A673 (cell line): ENCODE measurements around the gene SAP130. TPM values are rescaled to one million over a fixed set of nuclear protein-coding genes. Genes with fewer than 3 reads are reported as not detected.

Source experiments
- BruUV-seq: library from RNA; stranded (reverse); fragments of 400-500 nt; replicated peaks from 2 replicates; lab custom pipeline; 2021; lab: Mats Ljungman, UMichigan
- CTCF ChIA-PET: fragments of 300-600 bp; sonication (Branson Sonifier 250); formaldehyde crosslinking; loops from one replicate; lab custom pipeline; 2022; ENCODE audit warnings: antibody characterized with exemption; lab: Charles Lee
- POLR2A ChIA-PET: fragments of 300-600 bp; sonication (Branson Sonifier 250); formaldehyde crosslinking; loops from one replicate; lab custom pipeline; 2022; ENCODE audit warnings: antibody characterized with exemption; ENCODE audit not compliant: low non-redundant PET; lab: Charles Lee
- DNase-seq: peaks from one replicate; pipeline ENCODE4 v3.0.0-alpha.2; 2015; ENCODE audit warnings: low spot score
- H3K27ac ChIP-seq: fragments of 200-600 bp; sonication (generic); 2 replicates; pipeline ENCODE4 v1.5.1; 2016; ENCODE audit warnings: mixed run types, low read depth, mild to moderate bottlenecking, mixed read lengths, antibody characterized with exemption, low read length; ENCODE audit not compliant: poor library complexity, severe bottlenecking
- H3K27me3 ChIP-seq: fragments of 200-600 bp; sonication (generic); replicated peaks from 2 replicates; pipeline ENCODE4 v1.6.1; 2017; ENCODE audit warnings: mixed run types, low read depth, mild to moderate bottlenecking, mixed read lengths, antibody characterized with exemption, low read length; ENCODE audit not compliant: insufficient read depth, poor library complexity
- H3K36me3 ChIP-seq: fragments of 200-600 bp; sonication (generic); 2 replicates; pipeline ENCODE4 v1.6.1; 2016; ENCODE audit warnings: mixed run types, mild to moderate bottlenecking, mixed read lengths, antibody characterized with exemption, low read length; ENCODE audit not compliant: insufficient read depth, poor library complexity, severe bottlenecking
- H3K4me1 ChIP-seq: fragments of 200-600 bp; sonication (generic); 2 replicates; pipeline ENCODE4 v1.6.1; 2017; ENCODE audit warnings: mixed run types, mild to moderate bottlenecking, mixed read lengths, antibody characterized with exemption, low read length; ENCODE audit not compliant: insufficient read depth, poor library complexity, severe bottlenecking
- H3K4me3 ChIP-seq: fragments of 200-600 bp; sonication (generic); 2 replicates; pipeline ENCODE4 v1.5.1; 2016; ENCODE audit warnings: low read depth, mixed run types, mild to moderate bottlenecking, mixed read lengths, low read length; ENCODE audit not compliant: poor library complexity, severe bottlenecking
- H3K9me3 ChIP-seq: fragments of 200-600 bp; sonication (generic); 2 replicates; pipeline ENCODE4 v1.6.1; 2016; ENCODE audit warnings: mixed run types, low read depth, mild to moderate bottlenecking, mixed read lengths, antibody characterized with exemption, low read length; ENCODE audit not compliant: poor library complexity, severe bottlenecking
- EZH2 ChIP-seq: fragments of 200-600 bp; sonication (generic); IDR thresholded peaks from 2 replicates; pipeline ENCODE4 v1.6.1; 2017; ENCODE audit warnings: borderline replicate concordance, low read depth, mild to moderate bottlenecking, mixed read lengths, antibody characterized with exemption, low read length; ENCODE audit not compliant: poor library complexity, severe bottlenecking
- intact Hi-C: fragments of 100-400 bp; cut with micrococcal nuclease; formaldehyde crosslinking; loops from one replicate; pipeline ENCODE4 v1.10.0; 2022; ENCODE audit not compliant: unreplicated experiment
- total RNA-seq: library from RNA; stranded (reverse); gene quantifications from 2 replicates; pipeline ENCODE4 v1.2.3, GENCODE V29; 2021
- TF ChIP-seq, protein P1 (sequence below): fragments of 300-800, 200-600 bp; sonication (generic); conservative IDR thresholded peaks from 2 replicates; pipeline ENCODE4 v1.5.1; 2017; ENCODE audit warnings: low read depth, mild to moderate bottlenecking, antibody characterized with exemption, low read length, moderate library complexity, mixed read lengths

The SAP130 gene
- total RNA-seq, 1 experiment from 2014 or later: 40.4 TPM

DNA sequence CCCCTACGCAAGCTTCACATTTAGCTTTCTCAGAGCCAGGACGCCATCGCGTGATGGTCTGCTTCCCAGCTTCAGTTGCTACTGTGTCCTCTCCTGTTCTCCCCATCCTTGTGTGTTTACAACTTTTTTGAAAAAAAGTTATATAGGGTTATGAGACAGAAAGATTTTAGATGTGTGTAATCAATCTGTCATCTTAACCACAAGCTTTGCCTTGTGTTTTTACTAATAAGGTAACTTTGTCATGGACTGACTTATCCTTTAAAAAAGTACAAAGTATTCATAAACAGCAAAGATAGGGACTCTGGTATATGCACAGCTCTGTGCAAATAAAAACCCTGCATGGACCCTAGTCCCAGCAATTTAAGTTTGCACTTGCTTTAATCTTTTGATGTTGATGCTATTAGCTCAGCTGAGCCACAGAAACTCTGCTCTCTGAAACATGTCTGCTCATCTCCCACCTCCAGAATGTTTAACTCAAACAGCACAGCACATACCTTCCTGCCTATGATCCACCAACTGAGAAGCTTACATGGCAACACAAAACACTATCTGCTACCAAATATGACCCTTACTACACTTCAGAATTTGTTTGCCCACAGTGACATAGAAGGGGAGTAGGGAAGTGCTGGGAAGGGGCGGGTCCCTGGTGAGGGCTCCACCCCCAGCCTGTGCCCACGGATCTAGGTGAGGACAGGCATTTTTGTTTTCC is 42.7 kb downstream of the SAP130 start:
- ChIA-PET CTCF (no interaction called here), POLR2A (no interaction called here)
- no peaks in the 10 kb centered on the region for H3K9me3 ChIP-seq
- H3K4me3 ChIP-seq: no peak overlapping the region
- no peak for DNase-seq
- no peaks in the 10 kb centered on the region for H3K27me3 ChIP-seq
- intact Hi-C loops: no loop called here
- no peaks in the 10 kb centered on the region for H3K4me1 ChIP-seq
- BruUV-seq: TSS peak; percentile 11
- no peak overlapping the region for H3K27ac ChIP-seq
- TF ChIP-seq EZH2: no peak
- TF ChIP-seq, protein P1, sequence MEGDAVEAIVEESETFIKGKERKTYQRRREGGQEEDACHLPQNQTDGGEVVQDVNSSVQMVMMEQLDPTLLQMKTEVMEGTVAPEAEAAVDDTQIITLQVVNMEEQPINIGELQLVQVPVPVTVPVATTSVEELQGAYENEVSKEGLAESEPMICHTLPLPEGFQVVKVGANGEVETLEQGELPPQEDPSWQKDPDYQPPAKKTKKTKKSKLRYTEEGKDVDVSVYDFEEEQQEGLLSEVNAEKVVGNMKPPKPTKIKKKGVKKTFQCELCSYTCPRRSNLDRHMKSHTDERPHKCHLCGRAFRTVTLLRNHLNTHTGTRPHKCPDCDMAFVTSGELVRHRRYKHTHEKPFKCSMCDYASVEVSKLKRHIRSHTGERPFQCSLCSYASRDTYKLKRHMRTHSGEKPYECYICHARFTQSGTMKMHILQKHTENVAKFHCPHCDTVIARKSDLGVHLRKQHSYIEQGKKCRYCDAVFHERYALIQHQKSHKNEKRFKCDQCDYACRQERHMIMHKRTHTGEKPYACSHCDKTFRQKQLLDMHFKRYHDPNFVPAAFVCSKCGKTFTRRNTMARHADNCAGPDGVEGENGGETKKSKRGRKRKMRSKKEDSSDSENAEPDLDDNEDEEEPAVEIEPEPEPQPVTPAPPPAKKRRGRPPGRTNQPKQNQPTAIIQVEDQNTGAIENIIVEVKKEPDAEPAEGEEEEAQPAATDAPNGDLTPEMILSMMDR: no peak
- H3K36me3 ChIP-seq: peaks cover 68% of the 10 kb centered on the region

DNA sequence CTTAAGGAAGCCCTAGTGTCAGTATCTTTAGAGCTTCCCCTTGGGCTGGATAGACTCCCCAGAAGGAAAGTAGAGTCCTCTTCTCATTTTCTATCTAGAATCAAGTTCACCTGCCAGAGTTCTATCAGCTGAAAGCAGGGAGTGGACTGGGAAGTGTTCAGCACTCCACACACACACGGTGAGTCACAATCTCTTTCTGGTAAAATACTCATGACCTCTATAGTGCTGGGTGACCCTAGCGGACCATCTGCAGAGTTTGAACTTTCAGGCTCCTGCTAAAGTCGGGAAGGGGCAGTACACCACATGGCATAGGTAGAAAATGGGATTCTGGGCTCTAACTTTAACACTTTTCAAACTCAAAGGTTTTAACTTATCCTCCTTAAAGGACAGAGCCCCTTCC is 43.3 kb downstream of the SAP130 start:
- TF ChIP-seq, protein P1: no peak
- TF ChIP-seq EZH2: no peak
- no TSS peak for BruUV-seq
- Histone ChIP-seq H3K36me3 (peaks cover 62% of the 10 kb centered on the region), H3K4me3 (no peak overlapping the region), H3K27ac (no peak overlapping the region), H3K4me1 (no peaks in the 10 kb centered on the region), H3K27me3 (no peaks in the 10 kb centered on the region), H3K9me3 (no peaks in the 10 kb centered on the region)
- POLR2A ChIA-PET: no interaction called here
- CTCF ChIA-PET: no interaction called here
- DNase-seq: no peak
- intact Hi-C loops: no loop called here

DNA sequence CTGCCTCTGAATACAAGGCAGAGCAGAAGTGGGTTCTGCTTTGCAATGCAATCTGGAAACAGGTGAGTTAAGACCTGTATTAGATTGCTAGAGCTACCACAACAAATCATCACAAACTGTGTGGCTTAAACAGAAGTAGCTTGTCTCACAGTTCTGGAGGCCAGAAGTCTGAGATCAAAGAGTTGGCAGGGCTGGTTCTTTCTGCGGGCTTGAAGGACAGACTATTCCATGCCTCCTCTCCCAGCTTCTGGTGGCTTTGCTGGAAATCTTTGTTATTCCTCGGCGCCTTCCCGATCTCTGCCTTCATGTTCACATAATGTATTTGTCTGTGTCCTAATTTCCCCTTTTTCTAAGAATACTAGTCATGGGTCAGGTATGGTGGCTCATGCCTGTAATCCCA is 58.4 kb downstream of the SAP130 start:
- Histone ChIP-seq H3K9me3 (no peaks in the 10 kb centered on the region), H3K27ac (no peak overlapping the region), H3K4me3 (no peak overlapping the region), H3K27me3 (no peaks in the 10 kb centered on the region), H3K36me3 (peaks cover 11% of the 10 kb centered on the region), H3K4me1 (no peaks in the 10 kb centered on the region)
- TF ChIP-seq, protein P1: no peak
- no peak for TF ChIP-seq EZH2
- CTCF ChIA-PET: no interaction called here
- intact Hi-C loops: no loop called here
- no TSS peak for BruUV-seq
- no peak for DNase-seq
- POLR2A ChIA-PET: no interaction called here
